SK-MEL-5 (cell line): ENCODE results near the gene CAPN10. TPM values are rescaled to one million over a fixed set of nuclear protein-coding genes. Genes with fewer than 3 reads are reported as not detected.
A peak's percentile ranks its signal among the peaks of the same experiment; 100 is the strongest.

Source experiments
- DNase-seq: peaks from one replicate; pipeline ENCODE4 v3.0.0-alpha.2; 2016; ENCODE audit warnings: low read depth, low spot score
- in situ Hi-C: cut with HindIII; loops from 2 replicates; pipeline ENCODE4 v1.10.0; 2016; ENCODE audit warnings: low sequenced_read_pairs, high pct_unique_total_duplicates, low pct_unique_long_range_greater_than_20kb
- total RNA-seq: library from RNA; depleted of rRNA; stranded (reverse); fragments of >200 nt; shearing (Covaris generic); gene quantifications from 2 replicates; pipeline ENCODE4 v1.2.3, GENCODE V29; 2014

The CAPN10 gene
- total RNA-seq, 1 experiment from 2014 or later: 20.7 TPM

GRCh38 chr2:240582781-240583180 lies 3.8 kb upstream of the CAPN10 start:
- DNase-seq: no peak
- in situ Hi-C loops: no loop called here

GRCh38 chr2:240583774-240584173 lies 2.8 kb upstream of the CAPN10 start:
- no peak for DNase-seq
- in situ Hi-C loops: no loop called here

GRCh38 chr2:240584486-240585031 lies 2.0 kb upstream of the CAPN10 start:
- in situ Hi-C loops: no loop called here

GRCh38 chr2:240585101-240585500 lies 1.4 kb upstream of the CAPN10 start:
- no peak for DNase-seq
- in situ Hi-C loops: no loop called here

More at GRCh38 chr2:240584486-240585031, 2.0 kb upstream of the CAPN10 start:
- peak; percentile 69 for DNase-seq

GRCh38 chr2:240585681-240586197 lies 795 bp upstream of the CAPN10 start:
- no peak for DNase-seq
- in situ Hi-C loops: no loop called here

- peak; percentile 22 for DNase-seq
- in situ Hi-C loops: no loop called here
Measured at GRCh38 chr2:240586919-240587800, 626 bp downstream of the CAPN10 start.

GRCh38 chr2:240588006-240588655 lies 1.6 kb downstream of the CAPN10 start:
- in situ Hi-C loops: no loop called here

GRCh38 chr2:240588669-240589068 lies 2.1 kb downstream of the CAPN10 start:
- in situ Hi-C loops: no loop called here
- DNase-seq: no peak

More at GRCh38 chr2:240588006-240588655, 1.6 kb downstream of the CAPN10 start:
- DNase-seq: no peak

GRCh38 chr2:240589375-240589774 lies 2.8 kb downstream of the CAPN10 start:
- no peak for DNase-seq
- in situ Hi-C loops: no loop called here

GRCh38 chr2:240589850-240590525 lies 3.5 kb downstream of the CAPN10 start:
- in situ Hi-C loops: no loop called here
- DNase-seq: no peak

GRCh38 chr2:240590681-240591111 lies 4.2 kb downstream of the CAPN10 start:
- no peak for DNase-seq
- in situ Hi-C loops: no loop called here

GRCh38 chr2:240591226-240591625 lies 4.7 kb downstream of the CAPN10 start:
- in situ Hi-C loops: no loop called here
- DNase-seq: no peak

- in situ Hi-C loops: no loop called here
- DNase-seq: no peak
Measured at GRCh38 chr2:240591784-240592183, 5.2 kb downstream of the CAPN10 start.

GRCh38 chr2:240593026-240593702 lies 6.6 kb downstream of the CAPN10 start:
- in situ Hi-C loops: no loop called here
- no peak for DNase-seq

GRCh38 chr2:240593703-240594451 lies 7.3 kb downstream of the CAPN10 start:
- no peak for DNase-seq
- in situ Hi-C loops: no loop called here

- in situ Hi-C loops: no loop called here
- DNase-seq: no peak
Measured at GRCh38 chr2:240594511-240595380, 8.2 kb downstream of the CAPN10 start.
